ENCODE measurements around the gene ANKS1B. TPM values are rescaled to one million over a fixed set of nuclear protein-coding genes. Genes with fewer than 3 reads are reported as not detected.

ANKS1B gene
- total and polyA plus RNA-seq, 10 of the 15 experiments (the other 5 are each of a cell fraction or from before 2014, with no cell fraction given) = 0.16 to 1.3 (median 0.82) TPM; not detected in 7

GRCh38 chr12:99119943-99120342 is 864.8 kb downstream of the ANKS1B start (continued):
- TF ChIP-seq BCLAF1 (IDR thresholded peaks at IDR 0.05) = no peak
- no peak for TF ChIP-seq BCL3 (IDR thresholded peaks at IDR 0.05; ENCODE audit: borderline replicate concordance, insufficient read depth, low read depth, low read length, poor library complexity, severe bottlenecking)

GRCh38 chr12:99119449-99119848 is 865.3 kb downstream of the ANKS1B start:
- no peaks in the 10 kb centered on the region for H3K79me2 ChIP-seq (ENCODE audit: control insufficient read depth, insufficient read depth, low read length)
- ChIA-PET POLR2A (no interaction called here), CTCF (no interaction called here), RAD21 (ENCODE audit: unreplicated experiment) (no interaction called here), SMC1A (ENCODE audit: uncharacterized antibody, unreplicated experiment) (interaction anchor here (1.0 to 1.4 kb wide), 2 partner anchors 11 to 77 kb away, joined by 3 read pairs; no protein-coding TSS in a partner anchor)
- H3K36me3 ChIP-seq (ENCODE audit: control insufficient read depth in 2 of 2, insufficient read depth in 2 of 2, low read length in 1 of 2) = no peaks in the 10 kb centered on the region
- FAIRE-seq = no peak
- intact Hi-C loops (cut with micrococcal nuclease; ENCODE audit: unreplicated experiment) = no loop called here
- no peak overlapping the region for H3K9ac ChIP-seq (ENCODE audit: control insufficient read depth, insufficient read depth, low read length)
- no peak overlapping the region for H2AFZ ChIP-seq (ENCODE audit: control insufficient read depth, low read depth, low read length)
- DNase-seq (ENCODE audit: low read depth, low spot score) = no peak
- in situ Hi-C loops (cut with MboI) = no loop called here
- no peaks in the 10 kb centered on the region; a peak in 1 of 4 replicates for H3K27me3 ChIP-seq (replicated peaks in 1 of 2; ENCODE audit: control insufficient read depth in 2 of 2, insufficient read depth in 2 of 2, low read length in 1 of 2)
- H3K9me3 ChIP-seq (replicated peaks; ENCODE audit: control insufficient read depth, insufficient read depth, low read length) = no peaks in the 10 kb centered on the region; the same call in 2 of the 3 replicates
- ATAC-seq = no peak
- H3K4me1 ChIP-seq (ENCODE audit: control insufficient read depth, insufficient read depth, low read length) = no peaks in the 10 kb centered on the region
- no peak overlapping the region for H3K4me3 ChIP-seq
- BruUV-seq (replicated peaks) = no TSS peak
- H3K27ac ChIP-seq (ENCODE audit: control insufficient read depth, insufficient read depth) = no peak overlapping the region
- no peak overlapping the region for H3K4me2 ChIP-seq (ENCODE audit: control insufficient read depth, insufficient read depth)
- H4K20me1 ChIP-seq (ENCODE audit: control insufficient read depth, insufficient read depth) = no peaks in the 10 kb centered on the region
- no peak for TF ChIP-seq CBX5 (IDR thresholded peaks at IDR 0.05; ENCODE audit: low read depth)
- no peak for TF ChIP-seq BRCA1 (IDR thresholded peaks at IDR 0.05; ENCODE audit: low read depth, low read length)
- TF ChIP-seq CREB1 (IDR thresholded peaks at IDR 0.05; ENCODE audit: low read depth) = no peak
- TF ChIP-seq NKRF (conservative IDR thresholded peaks at IDR 0.05) = no peak
- TF ChIP-seq LARP7 (IDR thresholded peaks at IDR 0.05) = no peak
- no peak for TF ChIP-seq TBL1XR1 (IDR thresholded peaks at IDR 0.05; ENCODE audit: low read depth, low read length)
- no peak for TF ChIP-seq ZNF384 (IDR thresholded peaks at IDR 0.05; ENCODE audit: borderline replicate concordance, low read depth, low read length)
- no peak for TF ChIP-seq CUX1 (IDR thresholded peaks at IDR 0.05; ENCODE audit: insufficient replicate concordance, low read depth, low read length)
